Thoracic aorta (tissue), 2 donors: ENCODE results near the gene COL21A1. TPM values are rescaled to one million over a fixed set of nuclear protein-coding genes. Genes with fewer than 3 reads are reported as not detected.

Experiments used
- ATAC-seq: fragments of 150-250 bp; one replicate; pipeline ENCODE4 v1.8.0; 2017; ENCODE audit warnings: low read depth; ENCODE audit not compliant: insufficient number of reproducible peaks, low FRiP score
- DNase-seq: peaks from one replicate; pipeline ENCODE4 v3.0.0-alpha.2; 2020; ENCODE audit warnings: low spot score
- H3K27ac ChIP-seq, 2 donors: fragments of 200-600 bp; sonication (generic); 1 replicate in 1 of 2; 2 replicates in 1 of 2; pipeline ENCODE4 v1.5.1; 2016; ENCODE audit warnings: mild to moderate bottlenecking in 2 of 2, moderate library complexity in 2 of 2
- H3K27me3 ChIP-seq: fragments of 200-600 bp; sonication (generic); replicated peaks from 2 replicates; pipeline ENCODE4 v1.6.0; 2016; ENCODE audit warnings: mild to moderate bottlenecking; ENCODE audit not compliant: insufficient read depth
- H3K36me3 ChIP-seq: fragments of 200-600 bp; sonication (generic); one replicate; pipeline ENCODE4 v1.5.1; 2016
- H3K4me1 ChIP-seq, 2 donors: fragments of 200-600 bp; sonication (generic); 1 replicate in 1 of 2; 2 replicates in 1 of 2; pipeline versions ENCODE4 v1.5.1 to v1.6.0; 2016; ENCODE audit warnings: low read depth in 2 of 2, mild to moderate bottlenecking in 1 of 2; ENCODE audit not compliant: control insufficient read depth in 1 of 2
- H3K4me3 ChIP-seq: fragments of 200-600 bp; sonication (generic); 2 replicates; pipeline ENCODE4 v1.5.1; 2016; ENCODE audit warnings: mild to moderate bottlenecking
- H3K9me3 ChIP-seq: fragments of 200-600 bp; sonication (generic); 2 replicates; pipeline ENCODE4 v1.5.1; 2016
- total RNA-seq, 2 donors: library from RNA; depleted of rRNA; stranded (reverse); fragments of >200 nt; gene quantifications; one replicate each; pipeline versions ENCODE4 v1.1.0 to v1.2.3, GENCODE V29; 2016
- TF ChIP-seq, protein P1 (sequence below): fragments of 200-600 bp; sonication (generic); IDR thresholded peaks from one replicate; pipeline ENCODE4 v1.5.1; 2019; ENCODE audit warnings: antibody characterized with exemption

COL21A1 gene
- total RNA-seq, 2 donors from 2014 or later = 52.6 to 53.7 TPM

DNA sequence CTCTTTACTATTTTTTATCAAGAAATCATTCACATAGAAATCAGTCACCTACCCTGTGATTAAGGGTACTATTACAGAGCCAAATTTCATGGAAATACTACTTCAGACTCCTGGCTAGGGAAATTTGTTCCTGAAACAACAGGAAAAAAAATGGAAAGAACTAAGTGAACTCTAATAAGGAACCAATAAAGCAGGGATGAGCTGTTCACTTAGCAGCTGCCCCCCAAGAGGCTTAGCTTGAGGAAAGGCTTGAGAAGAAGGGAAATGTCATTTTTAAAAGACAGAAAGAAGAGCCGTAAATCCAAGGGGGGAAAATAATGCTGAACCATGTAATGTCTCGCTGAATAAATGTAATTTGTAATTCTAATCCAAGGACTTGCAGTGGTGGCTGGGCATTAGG lies 88.8 kb downstream of the COL21A1 start:
- ATAC-seq = no peak

DNA sequence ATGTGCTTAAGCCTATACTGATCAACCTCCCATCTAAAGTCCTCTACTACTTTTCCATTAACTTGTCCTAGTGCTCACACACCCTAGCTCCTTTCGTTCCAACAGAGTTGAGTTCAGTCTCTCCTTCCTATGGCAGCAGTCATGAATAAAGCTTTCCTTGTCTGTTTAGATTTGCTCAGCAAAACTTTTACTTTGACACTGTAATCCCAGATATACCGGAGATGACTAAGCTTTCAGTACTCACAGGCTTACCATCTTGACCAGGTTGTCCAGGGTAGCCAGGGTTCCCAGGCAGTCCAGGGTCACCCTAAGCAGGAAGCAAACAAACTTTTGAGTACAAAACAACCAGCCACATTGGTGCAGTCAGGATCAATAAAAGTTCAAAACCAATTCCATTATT lies 90.7 kb downstream of the COL21A1 start:
- ATAC-seq (no peak), DNase-seq (no peak)
- TF ChIP-seq, protein P1, sequence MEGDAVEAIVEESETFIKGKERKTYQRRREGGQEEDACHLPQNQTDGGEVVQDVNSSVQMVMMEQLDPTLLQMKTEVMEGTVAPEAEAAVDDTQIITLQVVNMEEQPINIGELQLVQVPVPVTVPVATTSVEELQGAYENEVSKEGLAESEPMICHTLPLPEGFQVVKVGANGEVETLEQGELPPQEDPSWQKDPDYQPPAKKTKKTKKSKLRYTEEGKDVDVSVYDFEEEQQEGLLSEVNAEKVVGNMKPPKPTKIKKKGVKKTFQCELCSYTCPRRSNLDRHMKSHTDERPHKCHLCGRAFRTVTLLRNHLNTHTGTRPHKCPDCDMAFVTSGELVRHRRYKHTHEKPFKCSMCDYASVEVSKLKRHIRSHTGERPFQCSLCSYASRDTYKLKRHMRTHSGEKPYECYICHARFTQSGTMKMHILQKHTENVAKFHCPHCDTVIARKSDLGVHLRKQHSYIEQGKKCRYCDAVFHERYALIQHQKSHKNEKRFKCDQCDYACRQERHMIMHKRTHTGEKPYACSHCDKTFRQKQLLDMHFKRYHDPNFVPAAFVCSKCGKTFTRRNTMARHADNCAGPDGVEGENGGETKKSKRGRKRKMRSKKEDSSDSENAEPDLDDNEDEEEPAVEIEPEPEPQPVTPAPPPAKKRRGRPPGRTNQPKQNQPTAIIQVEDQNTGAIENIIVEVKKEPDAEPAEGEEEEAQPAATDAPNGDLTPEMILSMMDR = no peak
- H3K36me3 ChIP-seq = peaks cover 22% of the 10 kb centered on the region
- H3K9me3 ChIP-seq = peaks cover 3% of the 10 kb centered on the region
- no peak overlapping the region for H3K27ac ChIP-seq
- H3K27me3 ChIP-seq = no peaks in the 10 kb centered on the region
- no peak overlapping the region for H3K4me3 ChIP-seq
- peaks cover 0 to 2% of the 10 kb centered on the region in 2 donors for H3K4me1 ChIP-seq

More for the DNA sequence above, 88.8 kb downstream of the COL21A1 start:
- no peak for DNase-seq
- Histone ChIP-seq H3K36me3 (peaks cover 22% of the 10 kb centered on the region), H3K27me3 (no peaks in the 10 kb centered on the region), H3K4me3 (no peak overlapping the region), H3K4me1 (no peaks in the 10 kb centered on the region), H3K9me3 (peaks cover 3% of the 10 kb centered on the region), H3K27ac (no peak overlapping the region)
- TF ChIP-seq, protein P1 = no peak

DNA sequence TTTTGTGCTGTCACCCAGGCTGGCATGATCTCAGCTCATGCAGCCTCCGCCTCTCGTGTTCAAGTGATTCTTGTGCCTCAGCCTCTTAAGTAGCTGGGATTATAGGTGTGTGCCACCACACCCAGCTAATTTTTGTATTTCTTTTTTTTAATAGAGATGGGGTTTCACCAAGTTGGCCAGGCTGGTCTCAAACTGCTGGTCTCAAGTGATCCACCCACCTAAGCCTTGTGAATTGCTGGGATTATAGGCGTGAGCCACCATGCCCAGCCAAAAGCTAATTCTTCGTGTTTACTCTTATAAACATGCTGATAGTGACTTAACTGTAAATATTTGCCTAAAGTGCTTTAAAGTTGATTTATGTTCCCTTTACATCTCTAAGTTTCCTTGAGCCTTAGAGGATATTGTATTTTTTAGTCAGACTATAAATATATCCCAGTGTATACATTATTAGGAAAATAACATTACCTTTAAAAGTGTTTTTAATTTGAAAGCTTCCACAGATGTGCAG lies 91.7 kb downstream of the COL21A1 start:
- ATAC-seq (no peak), DNase-seq (no peak)
- no peaks in the 10 kb centered on the region for H3K27me3 ChIP-seq
- H3K4me3 ChIP-seq = no peak overlapping the region
- TF ChIP-seq, protein P1 = no peak
- no peak overlapping the region for H3K27ac ChIP-seq
- peaks cover 3% of the 10 kb centered on the region for H3K9me3 ChIP-seq
- H3K36me3 ChIP-seq = peaks cover 22% of the 10 kb centered on the region
- H3K4me1 ChIP-seq = peaks cover 0 to 7% of the 10 kb centered on the region in 2 donors

DNA sequence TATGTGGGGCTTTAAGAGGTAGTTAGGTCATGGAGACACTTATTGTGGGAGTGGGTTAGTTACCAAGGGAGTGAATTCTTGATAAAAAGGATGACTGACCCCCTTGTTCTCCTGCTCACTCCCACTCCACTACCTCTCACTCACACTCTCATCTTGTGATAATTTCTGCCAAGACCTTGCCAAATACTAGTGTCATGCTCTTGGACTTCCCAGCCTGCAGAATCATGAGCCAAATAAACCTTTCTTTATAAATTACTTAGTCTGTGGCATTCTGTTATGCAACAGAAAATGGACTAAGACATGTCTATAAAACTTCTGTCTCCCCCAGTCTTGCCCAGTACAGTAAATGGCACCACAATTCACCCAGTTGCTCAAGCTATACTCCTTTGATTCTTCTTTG lies 93.3 kb downstream of the COL21A1 start:
- ATAC-seq = no peak
- no peak overlapping the region for H3K4me3 ChIP-seq

DNA sequence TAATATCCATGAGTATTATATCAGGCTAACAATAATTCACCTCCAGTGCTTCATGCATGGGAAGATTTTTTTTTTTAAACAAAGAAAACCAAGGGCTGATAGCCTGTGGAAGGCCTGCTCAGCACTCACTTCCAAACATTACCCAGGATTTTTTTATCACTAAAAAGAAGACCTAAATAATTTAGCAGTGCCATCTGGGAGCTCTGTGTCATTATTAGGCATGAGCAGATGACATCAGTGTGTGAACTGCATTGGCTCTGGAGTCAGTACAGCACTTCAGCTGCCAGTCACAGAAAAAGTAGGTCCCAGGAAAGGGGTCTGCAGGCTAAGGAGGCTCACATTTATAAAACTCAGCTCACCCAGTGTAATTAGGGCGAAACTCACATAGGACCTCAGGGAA lies 94.8 kb downstream of the COL21A1 start:
- ATAC-seq (no peak), DNase-seq (no peak)
- Histone ChIP-seq H3K9me3 (peaks cover 3% of the 10 kb centered on the region), H3K27me3 (no peaks in the 10 kb centered on the region), H3K4me1 (peaks cover 8 to 22% of the 10 kb centered on the region in 2 donors), H3K27ac (no peak overlapping the region), H3K36me3 (peaks cover 22% of the 10 kb centered on the region), H3K4me3 (no peak overlapping the region)
- TF ChIP-seq, protein P1 = no peak

More for the DNA sequence above, 93.3 kb downstream of the COL21A1 start:
- Histone ChIP-seq H3K36me3 (peaks cover 22% of the 10 kb centered on the region), H3K4me1 (peaks cover 0 to 7% of the 10 kb centered on the region in 2 donors), H3K27me3 (no peaks in the 10 kb centered on the region), H3K9me3 (peaks cover 3% of the 10 kb centered on the region), H3K27ac (no peak overlapping the region)
- TF ChIP-seq, protein P1 = no peak
- DNase-seq = no peak
